Measurements from ENCODE around the gene CHPF2.

Gene CHPF2

DNA sequence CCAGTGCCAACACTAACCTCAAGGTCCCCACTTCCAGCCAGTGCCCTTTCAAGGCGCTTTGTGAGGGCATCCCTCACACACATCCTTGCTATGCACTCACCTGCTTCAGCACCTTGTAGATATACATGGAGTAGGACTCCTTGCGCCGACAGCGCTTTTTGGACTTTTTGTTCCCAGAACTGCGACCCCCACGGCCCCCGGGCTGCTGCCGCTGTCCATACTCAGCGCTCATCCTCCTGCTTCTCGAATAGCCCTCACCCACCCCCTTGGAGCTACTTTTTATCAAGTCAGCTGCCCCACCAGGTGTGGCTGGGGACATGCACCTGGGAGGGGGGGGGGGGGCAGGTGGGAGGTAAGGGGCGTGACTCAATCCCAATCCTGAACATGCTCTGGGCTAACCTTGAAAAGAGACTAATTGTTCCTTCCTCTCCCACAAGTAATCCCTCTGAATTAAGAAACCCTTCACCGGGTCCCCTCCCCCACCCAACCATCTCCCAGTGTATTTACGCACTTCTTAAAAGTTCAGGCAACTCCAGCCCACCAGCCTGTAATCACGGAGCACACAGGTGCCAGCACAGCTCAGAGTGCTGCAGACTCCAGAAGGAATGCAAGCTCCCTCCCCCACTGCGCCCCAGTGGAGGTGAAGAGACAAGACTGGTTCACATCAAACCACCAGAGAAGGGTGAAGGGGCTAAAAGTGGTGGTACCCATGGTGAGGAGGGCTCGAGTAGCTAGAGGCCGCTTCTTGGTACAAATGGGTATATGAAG, 22.0 kb upstream of the CHPF2 start, which contains the start of gene H2BK1 (continued):
- TF ChIP-seq, protein P1, sequence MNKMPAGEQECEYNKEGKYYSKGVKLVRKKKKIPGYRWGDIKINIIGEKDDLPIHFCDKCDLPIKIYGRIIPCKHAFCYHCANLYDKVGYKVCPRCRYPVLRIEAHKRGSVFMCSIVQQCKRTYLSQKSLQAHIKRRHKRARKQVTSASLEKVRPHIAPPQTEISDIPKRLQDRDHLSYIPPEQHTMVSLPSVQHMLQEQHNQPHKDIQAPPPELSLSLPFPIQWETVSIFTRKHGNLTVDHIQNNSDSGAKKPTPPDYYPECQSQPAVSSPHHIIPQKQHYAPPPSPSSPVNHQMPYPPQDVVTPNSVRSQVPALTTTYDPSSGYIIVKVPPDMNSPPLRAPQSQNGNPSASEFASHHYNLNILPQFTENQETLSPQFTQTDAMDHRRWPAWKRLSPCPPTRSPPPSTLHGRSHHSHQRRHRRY (tag by site-specific recombination; IDR thresholded peaks at IDR 0.05), result no peak
- TF ChIP-seq IKZF3 (tag by site-specific recombination; IDR thresholded peaks at IDR 0.05) (no peak), ZNF354C (tag by site-specific recombination; IDR thresholded peaks at IDR 0.05; ENCODE audit: borderline replicate concordance, low read depth) (no peak), KLF8 (tag by site-specific recombination; IDR thresholded peaks at IDR 0.05) (no peak), ZNF274 (IDR thresholded peaks at IDR 0.05; ENCODE audit: low read length) (no peak), ZNF274 (tag by site-specific recombination; IDR thresholded peaks at IDR 0.05; ENCODE audit: borderline replicate concordance) (no peak)
- TF ChIP-seq, protein P2, sequence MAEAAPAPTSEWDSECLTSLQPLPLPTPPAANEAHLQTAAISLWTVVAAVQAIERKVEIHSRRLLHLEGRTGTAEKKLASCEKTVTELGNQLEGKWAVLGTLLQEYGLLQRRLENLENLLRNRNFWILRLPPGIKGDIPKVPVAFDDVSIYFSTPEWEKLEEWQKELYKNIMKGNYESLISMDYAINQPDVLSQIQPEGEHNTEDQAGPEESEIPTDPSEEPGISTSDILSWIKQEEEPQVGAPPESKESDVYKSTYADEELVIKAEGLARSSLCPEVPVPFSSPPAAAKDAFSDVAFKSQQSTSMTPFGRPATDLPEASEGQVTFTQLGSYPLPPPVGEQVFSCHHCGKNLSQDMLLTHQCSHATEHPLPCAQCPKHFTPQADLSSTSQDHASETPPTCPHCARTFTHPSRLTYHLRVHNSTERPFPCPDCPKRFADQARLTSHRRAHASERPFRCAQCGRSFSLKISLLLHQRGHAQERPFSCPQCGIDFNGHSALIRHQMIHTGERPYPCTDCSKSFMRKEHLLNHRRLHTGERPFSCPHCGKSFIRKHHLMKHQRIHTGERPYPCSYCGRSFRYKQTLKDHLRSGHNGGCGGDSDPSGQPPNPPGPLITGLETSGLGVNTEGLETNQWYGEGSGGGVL (tag by site-specific recombination; IDR thresholded peaks at IDR 0.05), result no peak
- TF ChIP-seq, protein P3, sequence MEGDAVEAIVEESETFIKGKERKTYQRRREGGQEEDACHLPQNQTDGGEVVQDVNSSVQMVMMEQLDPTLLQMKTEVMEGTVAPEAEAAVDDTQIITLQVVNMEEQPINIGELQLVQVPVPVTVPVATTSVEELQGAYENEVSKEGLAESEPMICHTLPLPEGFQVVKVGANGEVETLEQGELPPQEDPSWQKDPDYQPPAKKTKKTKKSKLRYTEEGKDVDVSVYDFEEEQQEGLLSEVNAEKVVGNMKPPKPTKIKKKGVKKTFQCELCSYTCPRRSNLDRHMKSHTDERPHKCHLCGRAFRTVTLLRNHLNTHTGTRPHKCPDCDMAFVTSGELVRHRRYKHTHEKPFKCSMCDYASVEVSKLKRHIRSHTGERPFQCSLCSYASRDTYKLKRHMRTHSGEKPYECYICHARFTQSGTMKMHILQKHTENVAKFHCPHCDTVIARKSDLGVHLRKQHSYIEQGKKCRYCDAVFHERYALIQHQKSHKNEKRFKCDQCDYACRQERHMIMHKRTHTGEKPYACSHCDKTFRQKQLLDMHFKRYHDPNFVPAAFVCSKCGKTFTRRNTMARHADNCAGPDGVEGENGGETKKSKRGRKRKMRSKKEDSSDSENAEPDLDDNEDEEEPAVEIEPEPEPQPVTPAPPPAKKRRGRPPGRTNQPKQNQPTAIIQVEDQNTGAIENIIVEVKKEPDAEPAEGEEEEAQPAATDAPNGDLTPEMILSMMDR (tag by site-specific recombination; IDR thresholded peaks at IDR 0.05), result no peak

DNA sequence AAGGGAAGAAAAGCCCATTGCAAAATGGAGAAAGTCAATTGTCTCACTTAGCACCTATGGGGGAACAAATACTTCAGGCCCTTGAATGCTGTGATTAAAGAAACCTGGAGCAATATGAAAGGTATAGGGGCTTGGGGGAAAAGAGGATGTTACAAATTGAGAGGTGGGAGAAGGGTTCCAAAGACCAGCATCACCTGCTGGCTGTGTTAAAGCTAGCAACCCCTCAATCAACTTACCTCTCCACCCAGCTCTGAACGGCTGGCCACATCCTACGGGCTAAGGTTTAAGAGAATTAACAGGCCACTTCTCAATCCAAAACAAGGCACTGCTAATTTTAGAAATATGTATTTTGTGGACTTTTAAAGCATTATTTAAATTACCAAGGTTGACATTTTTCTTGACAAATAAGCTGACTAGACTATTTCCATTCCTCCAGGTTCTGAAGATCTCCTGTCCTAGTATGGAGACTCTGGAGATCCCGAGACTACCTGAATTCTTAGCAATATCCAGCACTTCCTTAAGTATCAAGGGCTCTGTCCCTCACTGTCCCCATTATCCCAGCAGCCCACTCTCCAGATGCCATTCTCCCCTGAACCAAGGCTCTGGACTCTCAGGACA, 21.0 kb upstream of the CHPF2 start:
- ChIA-PET POLR2A (interaction anchor here (1.0 to 1.1 kb wide), 2 partner anchors 11 to 16 kb away, joined by 4 read pairs; partner anchors contain the start of gene ABCF2), CTCF (interaction anchor here (0.6 to 1.3 kb wide), 4 partner anchors 8 to 87 kb away, joined by 3 to 4 read pairs (median 3); no protein-coding TSS in a partner anchor)
- no peaks in the 10 kb centered on the region for H3K9me3 ChIP-seq (ENCODE audit: control insufficient read depth, insufficient read depth, low read depth, low read length)
- TF ChIP-seq ZBTB48 (tag by site-specific recombination; IDR thresholded peaks at IDR 0.05), result no peak
- TF ChIP-seq, protein P4, sequence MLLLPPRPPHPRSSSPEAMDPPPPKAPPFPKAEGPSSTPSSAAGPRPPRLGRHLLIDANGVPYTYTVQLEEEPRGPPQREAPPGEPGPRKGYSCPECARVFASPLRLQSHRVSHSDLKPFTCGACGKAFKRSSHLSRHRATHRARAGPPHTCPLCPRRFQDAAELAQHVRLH (tag by site-specific recombination; IDR thresholded peaks at IDR 0.05), result no peak
- TF ChIP-seq ZNF791 (tag by site-specific recombination; IDR thresholded peaks at IDR 0.05), result no peak
- no peaks in the 10 kb centered on the region for H3K4me1 ChIP-seq (ENCODE audit: control insufficient read depth, insufficient read depth, low read length)
- peaks cover 3 to 49% of the 10 kb centered on the region in 2 experiments; a peak in 1 of 3 replicates for H3K36me3 ChIP-seq (ENCODE audit: control insufficient read depth in 2 of 2, insufficient read depth in 1 of 2, low read length in 2 of 2)
- no peak overlapping the region for H3K27ac ChIP-seq (ENCODE audit: extremely low read depth, low read depth, low read length)
- H3K4me3 ChIP-seq (ENCODE audit: low read depth, low read length), result no peak overlapping the region

DNA sequence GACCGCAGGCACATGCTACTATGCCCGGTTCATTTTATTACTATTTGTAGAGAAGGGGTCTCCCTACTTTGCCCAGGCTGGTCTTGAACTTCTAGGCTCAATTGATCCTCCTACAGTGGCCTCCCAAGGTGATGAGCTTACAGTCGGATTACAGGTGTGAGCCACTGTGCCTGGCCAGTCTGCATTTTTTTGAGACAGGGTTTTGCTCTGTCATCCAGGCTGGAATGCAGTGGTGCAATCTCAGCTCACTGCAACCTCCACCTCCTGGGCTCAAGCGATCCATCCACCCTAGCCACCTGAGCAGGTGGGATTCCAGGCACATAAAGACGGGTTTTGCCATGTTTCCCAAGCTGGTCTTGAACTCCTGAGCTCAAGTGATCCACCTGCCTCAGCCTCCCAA, 19.7 kb upstream of the CHPF2 start:
- no peaks in the 10 kb centered on the region for H3K4me1 ChIP-seq (ENCODE audit: control insufficient read depth, insufficient read depth, low read length)
- no peaks in the 10 kb centered on the region for H3K9me3 ChIP-seq (ENCODE audit: control insufficient read depth, insufficient read depth, low read depth, low read length)
- no peak overlapping the region for H3K27ac ChIP-seq (ENCODE audit: extremely low read depth, low read depth, low read length)
- CTCF ChIA-PET, result no interaction called here
- H3K4me3 ChIP-seq (ENCODE audit: low read depth, low read length), result no peak overlapping the region
- TF ChIP-seq, protein P5, sequence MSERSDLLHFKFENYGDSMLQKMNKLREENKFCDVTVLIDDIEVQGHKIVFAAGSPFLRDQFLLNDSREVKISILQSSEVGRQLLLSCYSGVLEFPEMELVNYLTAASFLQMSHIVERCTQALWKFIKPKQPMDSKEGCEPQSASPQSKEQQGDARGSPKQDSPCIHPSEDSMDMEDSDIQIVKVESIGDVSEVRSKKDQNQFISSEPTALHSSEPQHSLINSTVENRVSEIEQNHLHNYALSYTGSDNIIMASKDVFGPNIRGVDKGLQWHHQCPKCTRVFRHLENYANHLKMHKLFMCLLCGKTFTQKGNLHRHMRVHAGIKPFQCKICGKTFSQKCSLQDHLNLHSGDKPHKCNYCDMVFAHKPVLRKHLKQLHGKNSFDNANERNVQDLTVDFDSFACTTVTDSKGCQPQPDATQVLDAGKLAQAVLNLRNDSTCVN (tag by site-specific recombination; optimal IDR thresholded peaks at IDR 0.05), result no peak
- peaks cover 11 to 63% of the 10 kb centered on the region in 2 experiments; a peak in 2 of 3 replicates for H3K36me3 ChIP-seq (ENCODE audit: control insufficient read depth in 2 of 2, insufficient read depth in 1 of 2, low read length in 2 of 2)
- POLR2A ChIA-PET, result interaction anchor here (0.9 kb wide), 1 partner anchor 20 kb away, joined by 3 read pairs; the partner anchor contains the start of gene CHPF2
